Neuron (in vitro differentiated cells): ENCODE results near the gene CCR4.
"Not testable (repeated sequence)": the region's sequence is repeated elsewhere in the genome, so short reads cannot be mapped to it uniquely, and the experiment has no call there.

ENCODE experiments used
- H2AFZ ChIP-seq: one replicate; pipeline ENCODE4 v1.6.1; 2013; ENCODE audit warnings: low read depth, mild to moderate bottlenecking, inconsistent platforms, low read length, moderate library complexity
- H3K27me3 ChIP-seq: one replicate; pipeline ENCODE4 v1.6.1; 2013; ENCODE audit warnings: low read length; ENCODE audit not compliant: insufficient read depth
- H3K36me3 ChIP-seq: one replicate; pipeline ENCODE4 v1.6.1; 2013; ENCODE audit warnings: low read length; ENCODE audit not compliant: insufficient read depth
- H3K4me1 ChIP-seq: one replicate; pipeline ENCODE4 v1.6.1; 2013; ENCODE audit warnings: low read length; ENCODE audit not compliant: insufficient read depth
- H3K4me3 ChIP-seq: 2 replicates; pipeline ENCODE4 v1.5.1; 2013; ENCODE audit warnings: mild to moderate bottlenecking, low read length, moderate library complexity
- H3K9me3 ChIP-seq: one replicate; pipeline ENCODE4 v1.6.1; 2013; ENCODE audit warnings: low read length

The CCR4 gene

DNA sequence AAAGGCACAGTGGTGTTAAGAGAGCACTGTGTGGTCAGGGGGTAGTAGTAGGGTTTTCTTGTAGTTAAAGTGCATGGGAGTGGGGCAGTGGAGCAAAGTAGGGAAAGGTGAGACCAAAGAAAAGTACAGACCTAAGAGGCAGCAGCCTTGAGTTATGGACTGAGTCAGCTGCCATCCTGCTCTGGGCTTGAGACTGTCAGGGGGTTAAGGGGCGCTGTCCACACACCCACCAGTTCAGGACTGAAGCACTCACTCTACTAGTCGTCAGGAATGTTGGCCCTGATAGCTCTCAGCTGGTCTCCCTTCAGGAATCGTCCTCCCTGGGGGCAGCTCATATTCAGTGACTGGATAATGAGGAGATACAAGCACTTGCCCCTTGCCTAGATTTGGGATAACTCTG, 7.9 kb downstream of the CCR4 start:
- H3K27me3 ChIP-seq = no peaks in the 10 kb centered on the region
- no peaks in the 10 kb centered on the region for H3K9me3 ChIP-seq
- no peaks in the 10 kb centered on the region for H3K4me1 ChIP-seq
- no peaks in the 10 kb centered on the region for H3K36me3 ChIP-seq
- H2AFZ ChIP-seq = no peak overlapping the region
- H3K4me3 ChIP-seq = no peak overlapping the region

DNA sequence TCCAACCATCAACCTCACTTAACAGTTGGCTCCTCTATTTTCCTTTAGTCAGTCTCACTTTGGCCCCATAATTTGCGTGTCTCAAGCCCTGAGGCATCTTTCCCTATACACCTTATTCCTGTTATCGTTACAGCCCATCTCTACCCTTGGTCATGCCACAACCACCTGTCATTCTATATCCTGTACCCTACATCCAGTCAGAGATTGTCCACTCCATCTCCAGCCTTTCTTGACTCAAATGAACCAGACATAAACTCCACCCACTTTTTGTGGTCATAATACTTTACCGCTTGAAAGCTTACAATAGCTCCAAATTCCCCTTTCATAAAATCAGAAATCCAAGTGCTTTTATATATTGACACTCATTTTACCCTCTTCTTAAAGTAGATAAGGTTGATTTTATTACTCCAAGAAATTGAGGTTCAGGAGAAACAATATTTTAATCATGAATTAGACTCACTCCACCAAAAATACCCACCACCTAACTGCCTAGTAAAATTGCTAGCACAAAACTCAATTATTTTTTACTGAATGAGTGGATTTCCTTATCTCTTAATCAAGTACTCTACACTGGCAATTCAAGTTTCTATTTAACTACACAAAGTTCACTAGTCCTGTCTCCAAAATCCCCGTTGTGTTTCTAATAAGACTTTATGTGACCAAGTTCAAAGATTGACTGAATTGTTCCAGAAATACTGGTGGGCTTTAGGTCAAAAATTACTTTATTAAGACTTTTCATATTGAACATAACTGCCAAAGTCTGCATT, 9.1 kb downstream of the CCR4 start:
- Histone ChIP-seq H3K27me3 (no peaks in the 10 kb centered on the region), H3K4me1 (no peaks in the 10 kb centered on the region), H2AFZ (no peak overlapping the region), H3K36me3 (no peaks in the 10 kb centered on the region), H3K4me3 (no peak overlapping the region), H3K9me3 (no peaks in the 10 kb centered on the region)

DNA sequence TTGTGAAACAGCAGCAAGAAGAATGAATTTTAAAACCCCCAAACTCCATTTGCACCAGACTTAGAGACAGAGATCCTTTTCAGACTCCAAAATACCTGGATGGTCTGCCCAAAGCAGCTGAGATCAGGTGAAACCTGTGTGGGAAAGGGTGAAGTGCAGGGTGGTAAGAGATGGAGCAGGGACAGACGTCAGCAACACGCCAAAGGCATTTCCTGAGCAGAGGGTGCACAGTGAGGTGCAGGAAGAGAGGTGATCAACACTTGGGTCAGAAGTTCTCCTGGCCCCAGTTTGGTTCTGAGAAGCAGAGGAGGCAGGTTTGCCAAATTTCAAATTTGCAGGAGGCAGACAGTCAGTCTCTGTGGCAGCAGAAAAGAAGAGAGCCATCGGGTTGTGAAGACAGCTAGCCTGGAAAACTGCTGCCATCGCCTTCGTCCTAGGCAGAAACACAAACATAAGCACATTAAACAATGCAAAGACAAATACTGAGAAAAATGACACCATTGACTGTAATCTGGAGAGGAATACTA, 9.8 kb downstream of the CCR4 start:
- H3K36me3 ChIP-seq = no peaks in the 10 kb centered on the region
- H3K4me1 ChIP-seq = no peaks in the 10 kb centered on the region
- H2AFZ ChIP-seq = no peak overlapping the region
- H3K4me3 ChIP-seq = no peak overlapping the region
- no peaks in the 10 kb centered on the region for H3K27me3 ChIP-seq
- no peaks in the 10 kb centered on the region for H3K9me3 ChIP-seq

DNA sequence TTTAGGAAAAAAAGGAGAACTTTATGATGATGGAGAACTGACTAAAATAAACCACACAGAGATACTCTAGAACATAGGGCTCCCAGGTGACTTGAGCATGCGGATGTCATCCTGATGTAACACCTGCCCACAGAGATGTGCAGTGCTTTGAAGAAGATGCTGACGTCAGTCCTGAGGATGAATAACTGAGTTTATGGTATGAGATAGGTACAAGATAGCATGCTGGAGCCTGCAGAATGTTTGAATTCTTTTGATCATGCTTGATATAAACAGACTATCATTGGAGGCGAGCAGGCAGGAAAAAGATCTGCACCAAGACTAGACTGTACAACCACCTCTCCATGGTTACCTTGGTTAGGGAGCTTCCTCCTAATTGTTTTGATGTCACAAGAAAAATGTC, 12.4 kb downstream of the CCR4 start:
- H3K9me3 ChIP-seq = peaks cover 3% of the 10 kb centered on the region
- H2AFZ ChIP-seq = no peak overlapping the region
- no peaks in the 10 kb centered on the region for H3K36me3 ChIP-seq
- no peaks in the 10 kb centered on the region for H3K27me3 ChIP-seq
- H3K4me3 ChIP-seq = no peak overlapping the region
- H3K4me1 ChIP-seq = no peaks in the 10 kb centered on the region

DNA sequence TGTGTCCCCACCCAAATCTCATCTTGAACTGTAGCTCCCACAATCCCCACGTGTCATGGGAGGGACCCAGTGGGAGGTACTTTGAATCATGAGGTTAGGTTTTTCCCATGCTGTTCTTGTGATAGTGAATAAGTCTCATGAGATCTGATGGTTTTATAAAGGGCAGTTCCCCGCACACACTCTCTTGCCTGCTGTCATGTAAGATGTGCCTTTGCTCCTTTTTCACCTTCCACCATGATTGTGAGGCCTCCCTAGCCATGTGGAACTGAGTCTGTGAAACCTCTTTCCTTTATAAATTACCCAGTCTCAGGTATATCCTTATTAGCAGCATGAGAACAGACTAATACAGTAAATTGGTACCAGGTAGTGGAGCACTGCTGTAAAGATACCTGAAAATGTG, 13.3 kb downstream of the CCR4 start:
- not testable (repeated sequence) for H3K4me3 ChIP-seq, H3K9me3 ChIP-seq, H3K4me1 ChIP-seq, H2AFZ ChIP-seq, H3K27me3 ChIP-seq, H3K36me3 ChIP-seq

DNA sequence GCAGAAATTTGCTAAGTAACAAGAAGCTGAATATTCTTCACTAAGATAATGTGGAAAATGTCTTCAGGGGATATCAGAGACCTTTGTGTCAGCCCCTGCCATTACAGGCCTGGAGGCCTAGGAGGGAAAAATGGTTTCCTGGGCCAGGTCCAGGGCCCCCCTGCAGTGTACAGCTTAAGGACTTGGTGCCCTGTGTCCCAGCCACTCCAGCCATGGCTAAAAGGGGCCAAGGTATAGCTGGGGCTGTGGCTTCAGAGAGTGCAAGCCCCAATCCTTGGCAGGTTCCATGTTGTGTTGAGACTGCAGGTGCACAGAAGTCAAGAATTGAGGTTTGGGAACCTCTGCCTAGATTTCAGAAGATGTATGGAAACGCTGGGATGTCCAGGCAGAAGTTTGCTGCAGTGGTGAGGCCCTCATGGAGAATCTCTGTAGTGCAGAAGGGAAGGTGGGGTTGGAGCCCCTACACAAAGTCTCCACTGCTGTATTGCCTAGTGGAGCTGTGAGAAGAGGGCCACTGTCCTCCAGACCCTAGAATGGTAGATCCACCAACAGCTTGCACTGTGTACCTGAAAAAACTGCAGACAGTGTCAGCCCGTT, 14.3 kb downstream of the CCR4 start:
- not testable (repeated sequence) for H2AFZ ChIP-seq, H3K9me3 ChIP-seq

DNA sequence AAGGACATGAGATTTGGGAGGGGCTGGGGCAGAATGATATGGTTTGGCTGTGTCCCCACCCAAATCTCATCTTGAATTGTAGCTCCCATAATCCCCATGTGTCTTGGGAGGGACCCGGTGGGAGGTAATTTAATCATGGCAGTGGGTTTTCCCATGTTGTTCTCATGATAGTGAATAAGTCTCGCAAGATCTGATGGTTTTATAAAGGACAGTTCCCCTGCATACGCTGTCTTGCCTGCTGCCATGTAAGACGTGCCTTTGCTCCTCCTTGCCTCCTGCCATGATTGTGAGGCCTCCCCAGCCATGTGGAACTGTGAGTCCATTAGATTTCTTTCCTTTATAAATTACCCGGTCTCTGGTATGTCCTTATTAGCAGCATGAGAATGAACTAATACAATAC, 15.2 kb downstream of the CCR4 start:
- not testable (repeated sequence) for H3K4me1 ChIP-seq, H3K4me3 ChIP-seq, H3K36me3 ChIP-seq, H2AFZ ChIP-seq, H3K27me3 ChIP-seq, H3K9me3 ChIP-seq

More for the DNA sequence above, 14.3 kb downstream of the CCR4 start:
- H3K4me3 ChIP-seq, H3K27me3 ChIP-seq, H3K36me3 ChIP-seq, H3K4me1 ChIP-seq: not testable (repeated sequence)

DNA sequence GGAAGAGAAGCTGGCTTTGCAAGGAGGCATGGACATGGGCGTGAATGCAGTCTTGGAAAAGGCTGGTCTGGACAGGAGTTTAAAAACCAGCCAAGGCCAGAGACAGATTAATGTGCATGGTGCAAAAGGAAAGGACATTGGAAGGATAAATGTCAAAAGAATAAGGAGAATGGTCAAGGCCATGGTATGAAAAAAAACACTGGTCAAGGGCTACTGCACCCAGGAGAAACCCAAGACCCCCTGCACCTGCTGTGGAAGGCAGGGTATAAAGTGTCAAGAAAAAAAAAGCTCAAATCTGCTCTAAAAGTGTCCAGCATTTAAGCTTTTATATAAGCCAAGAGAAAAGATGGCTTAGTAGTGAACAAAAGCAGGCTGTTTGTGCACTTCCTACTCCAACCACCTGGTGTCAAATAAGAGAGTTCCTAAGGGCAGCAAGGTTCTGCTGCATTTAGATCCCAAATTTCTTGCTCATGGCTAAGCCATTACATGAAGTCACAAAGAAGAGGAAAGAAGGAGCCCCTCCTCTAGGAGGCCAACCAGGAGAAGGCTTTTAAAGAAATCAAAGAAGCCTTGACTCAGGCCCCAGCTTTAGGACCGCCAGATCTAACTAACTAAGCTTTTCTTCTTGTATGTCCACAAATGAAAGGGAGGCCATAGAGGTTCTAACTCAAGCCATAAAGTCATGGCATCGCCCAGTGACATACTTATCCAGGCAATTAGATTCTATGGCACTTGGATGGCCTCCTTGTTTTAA, 16.9 kb downstream of the CCR4 start:
- H3K27me3 ChIP-seq = no peaks in the 10 kb centered on the region
- H3K4me3 ChIP-seq = no peak overlapping the region
- no peaks in the 10 kb centered on the region for H3K36me3 ChIP-seq
- no peaks in the 10 kb centered on the region for H3K4me1 ChIP-seq
- no peak overlapping the region for H2AFZ ChIP-seq
- H3K9me3 ChIP-seq = peaks cover 3% of the 10 kb centered on the region

DNA sequence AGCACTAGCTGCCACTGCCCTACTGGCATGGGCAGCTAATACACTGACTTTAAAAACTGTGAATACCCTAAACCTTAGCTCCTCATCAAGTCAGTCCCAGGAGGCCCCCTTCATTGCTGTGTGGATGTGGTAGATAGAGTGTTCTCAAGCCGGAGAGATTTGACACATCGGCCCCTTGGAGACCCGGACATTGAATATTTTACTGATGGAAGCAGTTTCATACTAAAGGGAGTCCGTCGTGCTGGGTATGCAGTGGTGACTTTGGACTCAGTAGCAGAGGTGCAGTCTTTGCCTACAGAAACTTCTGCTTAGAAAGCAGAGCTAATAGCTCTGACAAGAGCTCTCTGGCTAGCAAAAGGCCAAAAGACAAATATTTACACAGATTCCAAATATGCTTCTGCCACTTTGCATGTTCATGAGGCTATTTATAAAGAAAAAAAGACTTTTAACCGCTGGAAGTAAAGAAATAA, 17.5 kb downstream of the CCR4 start:
- Histone ChIP-seq H3K4me1 (no peaks in the 10 kb centered on the region), H3K36me3 (no peaks in the 10 kb centered on the region), H3K4me3 (no peak overlapping the region), H2AFZ (no peak overlapping the region), H3K27me3 (no peaks in the 10 kb centered on the region), H3K9me3 (peaks cover 3% of the 10 kb centered on the region)

DNA sequence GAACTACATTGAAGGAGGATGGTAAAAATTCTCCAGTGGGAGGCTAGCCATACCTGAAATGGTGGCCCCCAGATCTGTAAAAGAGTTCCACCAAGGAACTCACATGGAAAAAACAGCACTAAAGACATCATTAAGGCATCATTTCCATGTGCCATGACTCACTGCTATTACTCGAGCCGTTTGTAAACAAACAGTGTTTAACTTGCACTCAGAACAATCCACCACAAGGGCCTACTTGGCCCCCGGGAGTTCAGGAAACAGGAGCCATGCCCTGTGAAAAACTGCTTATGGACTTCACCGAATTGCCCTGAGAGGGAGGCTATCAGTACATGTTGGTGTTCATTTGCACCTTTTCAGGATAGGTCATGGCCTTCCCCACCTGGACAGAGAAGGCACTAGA, 18.2 kb downstream of the CCR4 start:
- Histone ChIP-seq H2AFZ (no peak overlapping the region), H3K4me1 (no peaks in the 10 kb centered on the region), H3K36me3 (no peaks in the 10 kb centered on the region), H3K4me3 (no peak overlapping the region), H3K27me3 (no peaks in the 10 kb centered on the region), H3K9me3 (peaks cover 3% of the 10 kb centered on the region)

DNA sequence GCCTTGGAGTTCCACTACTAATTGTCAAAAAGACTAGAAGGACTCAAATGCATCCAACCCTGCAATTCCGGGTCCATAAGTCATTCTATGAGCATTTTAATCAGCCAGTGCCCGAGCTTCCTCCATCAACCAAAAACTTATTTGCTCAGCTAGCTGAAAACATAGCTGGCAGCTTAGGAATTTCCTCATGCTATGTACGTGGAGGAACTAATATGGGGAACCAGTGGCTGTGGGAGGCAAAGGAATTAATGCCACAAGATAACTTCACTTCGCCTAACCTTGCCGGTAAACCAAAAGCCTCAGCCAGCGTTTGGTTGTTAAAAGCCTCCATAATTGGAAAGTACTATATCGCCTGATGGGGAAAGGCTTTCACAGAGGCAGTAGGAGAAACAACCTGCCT, 19.8 kb downstream of the CCR4 start:
- not testable (repeated sequence) for H2AFZ ChIP-seq, H3K27me3 ChIP-seq, H3K4me3 ChIP-seq, H3K36me3 ChIP-seq, H3K4me1 ChIP-seq, H3K9me3 ChIP-seq

DNA sequence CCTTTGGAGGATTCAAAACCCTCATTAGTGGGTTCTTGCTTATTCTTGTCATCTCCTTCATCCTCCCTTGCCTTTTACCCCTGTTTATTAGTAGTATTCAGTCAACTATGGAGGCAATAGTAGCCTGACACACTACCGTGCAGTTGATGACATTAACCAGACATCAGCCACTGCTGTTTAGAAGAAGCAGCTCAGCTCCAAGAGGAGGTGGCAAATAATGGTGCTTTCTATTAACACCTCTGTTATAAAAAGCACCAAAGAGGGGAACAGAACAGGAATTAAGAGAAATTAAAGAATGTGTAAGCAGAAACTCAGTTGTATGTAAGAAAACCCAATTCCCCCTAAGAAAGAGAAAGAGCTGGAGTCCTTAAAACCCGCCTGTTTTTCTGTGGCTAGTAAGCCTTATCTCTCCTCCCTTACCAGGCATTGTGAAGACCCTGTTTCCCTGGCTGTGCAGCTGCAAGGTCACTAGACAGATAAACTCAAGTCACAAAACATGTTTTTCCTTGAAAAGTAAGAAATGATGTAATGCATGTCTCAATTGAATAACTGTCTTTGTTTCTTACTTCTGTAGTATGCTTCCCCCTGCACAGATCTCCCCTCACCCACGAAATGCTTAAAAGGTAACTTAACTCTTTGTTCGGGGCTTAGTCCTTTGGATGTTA, 21.2 kb downstream of the CCR4 start:
- Histone ChIP-seq H3K9me3 (no peaks in the 10 kb centered on the region), H3K27me3 (no peaks in the 10 kb centered on the region), H3K4me3 (no peak overlapping the region), H3K4me1 (no peaks in the 10 kb centered on the region), H3K36me3 (no peaks in the 10 kb centered on the region), H2AFZ (no peak overlapping the region)

DNA sequence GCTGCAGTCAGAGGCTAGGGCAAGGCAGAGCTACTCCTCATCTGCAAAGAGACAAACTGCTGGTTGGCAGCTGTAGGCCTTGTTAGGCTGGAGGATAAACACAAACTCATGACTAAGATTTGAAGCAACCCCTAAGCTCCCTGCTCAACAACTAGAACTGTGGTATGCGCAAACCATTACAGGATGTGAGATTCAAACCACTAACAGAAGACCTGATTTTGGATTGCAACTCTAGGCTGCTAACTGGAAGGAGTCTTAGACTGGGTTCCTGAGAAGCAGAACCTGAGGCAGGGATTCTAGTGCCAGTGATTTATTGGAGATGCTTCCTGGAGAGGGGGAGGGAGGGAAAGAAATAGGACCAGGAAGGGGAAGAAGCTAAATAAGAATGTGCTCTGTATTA, 22.5 kb downstream of the CCR4 start:
- Histone ChIP-seq H3K27me3 (no peaks in the 10 kb centered on the region), H3K36me3 (no peaks in the 10 kb centered on the region), H3K9me3 (no peaks in the 10 kb centered on the region)

More for the DNA sequence above, 22.5 kb downstream of the CCR4 start:
- H3K4me1 ChIP-seq = no peaks in the 10 kb centered on the region
- no peak overlapping the region for H3K4me3 ChIP-seq
- H2AFZ ChIP-seq = no peak overlapping the region
